Bronchial epithelial cell (primary cell): Measurements from ENCODE around the gene CYP2F1. TPM values are rescaled to one million over a fixed set of nuclear protein-coding genes. Genes with fewer than 3 reads are reported as not detected.
"Not testable (repeated sequence)": the region's sequence is repeated elsewhere in the genome, so short reads cannot be mapped to it uniquely, and the experiment has no call there.

Experiments
- DNase-seq: peaks from one replicate; pipeline ENCODE4 v3.0.0-alpha.2; 2010; ENCODE audit warnings: low read depth
- FAIRE-seq: peaks from 2 replicates; lab custom pipeline; 2011; peaks lifted over from hg19 to GRCh38; lab: Jason Lieb, UNC
- H3K27me3 ChIP-seq: 2 replicates; pipeline ENCODE4 v1.5.1; 2011; ENCODE audit warnings: low read length; ENCODE audit not compliant: control insufficient read depth, insufficient read depth
- H3K36me3 ChIP-seq: 2 replicates; pipeline ENCODE4 v1.5.1; 2011; ENCODE audit warnings: low read length; ENCODE audit not compliant: control insufficient read depth, insufficient read depth
- H3K4me3 ChIP-seq: 2 replicates; pipeline ENCODE4 v1.5.1; 2011; ENCODE audit warnings: mild to moderate bottlenecking, low read depth, low read length, control low read depth
- total RNA-seq: library from RNA; depleted of rRNA; stranded (reverse); fragments of >200 nt; gene quantifications from 2 replicates; pipeline ENCODE4 v1.2.1, GENCODE V29; 2014
- TF ChIP-seq, protein P1 (sequence below): IDR thresholded peaks from 2 replicates; pipeline ENCODE4 v1.5.1; 2011; ENCODE audit warnings: mild to moderate bottlenecking, moderate library complexity, low read length, control low read depth, inconsistent platforms; ENCODE audit not compliant: insufficient read depth, severe bottlenecking

The CYP2F1 gene
- total RNA-seq, 1 donor from 2014 or later, result not detected

DNA sequence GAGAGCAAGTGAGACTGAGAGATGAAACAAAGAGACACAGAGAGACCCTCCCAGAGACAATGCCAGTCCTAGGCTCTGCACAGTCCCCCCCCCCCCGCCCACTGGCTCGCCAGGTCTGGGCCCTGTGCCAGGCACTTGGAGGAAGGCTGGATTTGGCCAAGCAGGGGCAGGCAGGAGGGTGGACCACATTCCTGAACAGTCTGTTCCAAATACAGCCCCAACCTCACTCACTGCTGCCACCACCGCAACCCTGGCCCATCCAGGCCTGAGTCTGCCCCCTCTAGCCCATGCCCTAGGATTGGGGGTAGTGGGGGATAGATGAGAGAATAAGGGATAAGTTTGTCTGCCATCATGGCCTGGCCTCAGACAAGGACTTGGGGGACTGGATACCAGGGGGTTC lies 19.0 kb downstream of the CYP2F1 start:
- DNase-seq, result no peak
- H3K27me3 ChIP-seq, result peaks cover 7% of the 10 kb centered on the region
- FAIRE-seq, result no peak
- no peak overlapping the region for H3K4me3 ChIP-seq
- TF ChIP-seq, protein P1, sequence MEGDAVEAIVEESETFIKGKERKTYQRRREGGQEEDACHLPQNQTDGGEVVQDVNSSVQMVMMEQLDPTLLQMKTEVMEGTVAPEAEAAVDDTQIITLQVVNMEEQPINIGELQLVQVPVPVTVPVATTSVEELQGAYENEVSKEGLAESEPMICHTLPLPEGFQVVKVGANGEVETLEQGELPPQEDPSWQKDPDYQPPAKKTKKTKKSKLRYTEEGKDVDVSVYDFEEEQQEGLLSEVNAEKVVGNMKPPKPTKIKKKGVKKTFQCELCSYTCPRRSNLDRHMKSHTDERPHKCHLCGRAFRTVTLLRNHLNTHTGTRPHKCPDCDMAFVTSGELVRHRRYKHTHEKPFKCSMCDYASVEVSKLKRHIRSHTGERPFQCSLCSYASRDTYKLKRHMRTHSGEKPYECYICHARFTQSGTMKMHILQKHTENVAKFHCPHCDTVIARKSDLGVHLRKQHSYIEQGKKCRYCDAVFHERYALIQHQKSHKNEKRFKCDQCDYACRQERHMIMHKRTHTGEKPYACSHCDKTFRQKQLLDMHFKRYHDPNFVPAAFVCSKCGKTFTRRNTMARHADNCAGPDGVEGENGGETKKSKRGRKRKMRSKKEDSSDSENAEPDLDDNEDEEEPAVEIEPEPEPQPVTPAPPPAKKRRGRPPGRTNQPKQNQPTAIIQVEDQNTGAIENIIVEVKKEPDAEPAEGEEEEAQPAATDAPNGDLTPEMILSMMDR, result no peak
- no peaks in the 10 kb centered on the region for H3K36me3 ChIP-seq

DNA sequence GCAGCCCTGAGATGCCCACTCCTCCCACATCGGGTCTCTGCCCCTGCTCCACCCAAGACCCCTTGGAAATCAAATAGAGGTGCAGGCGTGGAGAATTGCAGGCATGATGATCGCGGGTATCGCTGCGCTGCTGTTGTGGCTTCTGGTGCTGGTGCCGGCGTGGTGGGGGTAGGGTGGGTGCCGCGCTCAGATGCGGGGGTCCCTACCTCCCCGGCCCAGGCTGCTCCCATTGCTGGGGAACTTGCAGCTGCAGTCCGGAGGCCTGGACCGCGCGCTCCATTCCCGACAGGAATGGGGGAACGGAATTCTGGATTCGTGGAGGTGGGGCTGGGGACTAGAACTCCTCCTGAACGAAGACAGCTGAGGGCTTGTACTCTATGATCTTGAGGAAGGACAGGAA lies 20.4 kb downstream of the CYP2F1 start:
- H3K4me3 ChIP-seq, result no peak overlapping the region

DNA sequence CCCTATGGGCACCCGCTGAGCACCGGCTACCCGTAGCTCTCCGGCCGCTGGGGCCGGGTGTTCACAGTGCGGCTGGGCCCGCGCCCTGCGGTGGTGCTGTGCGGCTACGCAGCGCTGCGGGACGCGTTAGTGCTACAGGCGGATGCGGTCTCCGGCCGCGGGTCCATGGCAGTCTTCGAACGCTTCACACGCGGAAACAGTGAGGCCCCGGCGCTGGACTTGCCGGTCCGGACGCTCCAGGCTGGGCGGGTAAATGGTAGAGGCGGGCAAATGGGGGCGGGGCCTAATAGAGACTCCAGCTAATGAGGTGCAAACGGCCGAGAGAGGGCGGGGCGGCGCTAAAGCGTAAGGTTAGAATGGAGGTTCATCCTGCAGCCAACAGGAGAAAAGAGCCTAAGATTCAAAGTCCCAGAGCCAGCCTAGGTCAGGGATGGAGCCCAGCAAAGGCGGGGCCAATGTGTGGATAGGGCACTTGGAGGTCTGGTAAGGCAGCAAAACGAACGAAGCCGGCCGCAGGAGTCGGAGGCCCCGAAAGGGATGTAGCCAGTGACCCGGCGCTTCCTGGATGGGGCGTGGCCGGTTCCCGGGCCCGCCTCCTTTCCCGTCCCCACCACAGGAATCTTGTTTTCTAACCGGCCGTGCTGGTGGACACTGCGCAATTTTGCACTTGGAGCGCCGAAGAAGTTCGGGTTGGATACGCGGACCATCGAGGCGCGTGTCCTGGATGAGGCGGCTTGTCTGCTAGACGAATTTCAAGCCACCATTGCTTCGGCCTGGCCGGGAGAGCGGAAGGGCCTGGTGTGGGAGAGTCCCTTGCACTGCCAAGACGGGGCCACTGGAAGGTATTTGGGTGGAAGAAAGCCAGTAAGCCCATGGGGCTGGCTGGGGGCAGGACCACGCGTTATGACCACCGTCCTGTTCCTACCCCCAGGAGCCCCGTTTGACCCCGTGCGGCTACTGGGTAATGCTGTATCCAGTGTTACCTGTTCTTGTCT lies 21.5 kb downstream of the CYP2F1 start:
- H3K36me3 ChIP-seq, FAIRE-seq, H3K27me3 ChIP-seq: not testable (repeated sequence)
- H3K4me3 ChIP-seq, result peak overlapping the region; percentile 37
- DNase-seq, result peak; percentile 36

More for the DNA sequence above, 20.4 kb downstream of the CYP2F1 start:
- Histone ChIP-seq H3K36me3 (no peaks in the 10 kb centered on the region), H3K27me3 (peaks cover 7% of the 10 kb centered on the region)
- TF ChIP-seq, protein P1, result no peak
- FAIRE-seq (no peak), DNase-seq (no peak)

DNA sequence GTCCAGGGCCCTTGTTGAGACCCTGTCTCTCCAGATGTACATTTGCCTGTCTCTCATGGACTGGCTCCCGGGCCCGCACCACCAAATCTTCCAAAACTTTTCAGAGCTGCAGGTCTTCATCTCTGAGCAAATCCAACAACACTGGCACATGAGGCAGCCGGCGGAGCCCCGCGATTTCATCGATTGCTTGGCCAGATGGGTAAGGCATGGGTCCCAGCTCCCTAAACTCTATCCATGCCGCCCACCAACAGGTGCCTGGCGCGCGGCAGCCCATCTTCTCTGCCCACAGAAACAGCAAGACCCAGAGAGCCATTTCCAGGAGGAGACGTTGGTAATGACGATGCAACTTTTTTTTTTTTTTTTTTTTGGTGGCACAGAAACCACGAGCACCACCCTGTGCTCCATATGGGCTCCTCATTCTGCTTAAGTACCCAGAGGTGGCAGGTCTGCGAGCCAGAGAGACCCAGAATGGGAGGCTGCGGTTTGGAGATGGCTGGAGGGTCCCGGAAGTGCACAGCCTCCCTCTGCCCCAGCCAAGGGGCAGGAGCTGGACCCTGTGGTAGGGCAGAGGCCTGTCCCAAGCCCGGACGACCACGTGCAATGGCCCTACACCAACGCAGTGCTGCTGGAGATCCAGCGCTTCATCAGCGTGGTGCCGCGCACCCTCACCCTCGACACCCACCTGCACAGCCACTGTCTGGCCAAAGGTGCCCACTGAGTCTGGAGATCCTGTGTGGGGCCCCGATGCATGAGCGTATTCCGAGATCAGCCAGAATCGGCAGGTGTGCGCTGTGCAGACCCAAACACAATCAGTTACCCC lies 22.6 kb downstream of the CYP2F1 start:
- TF ChIP-seq, protein P1, result no peak
- peaks cover 7% of the 10 kb centered on the region for H3K27me3 ChIP-seq
- FAIRE-seq (no peak), DNase-seq (no peak)
- H3K4me3 ChIP-seq, result no peak overlapping the region
- no peaks in the 10 kb centered on the region for H3K36me3 ChIP-seq

DNA sequence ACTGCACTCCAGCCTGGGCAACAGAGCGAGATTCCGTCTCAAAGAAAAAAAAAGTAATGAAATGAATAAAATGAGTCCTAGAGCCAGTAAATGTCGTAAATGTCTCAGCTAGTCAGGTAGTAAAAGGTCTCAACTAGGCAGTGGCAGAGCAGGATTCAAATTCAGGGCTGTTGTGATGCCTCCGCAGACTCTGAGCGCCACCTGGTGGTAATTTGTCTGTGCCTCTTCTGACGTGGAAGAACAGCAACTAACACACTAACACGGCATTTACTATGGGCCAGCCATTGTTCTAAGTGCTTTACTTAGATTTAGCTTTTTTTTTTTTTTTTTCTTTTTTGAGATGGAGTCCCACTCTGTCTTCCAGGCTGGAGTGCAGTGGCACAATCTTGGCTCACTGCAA lies 30.2 kb downstream of the CYP2F1 start:
- DNase-seq (peak; percentile 73), FAIRE-seq (no peak)
- TF ChIP-seq, protein P1, result peak; percentile 86
- H3K4me3 ChIP-seq, result no peak overlapping the region
- H3K36me3 ChIP-seq, result no peaks in the 10 kb centered on the region
- no peaks in the 10 kb centered on the region for H3K27me3 ChIP-seq

DNA sequence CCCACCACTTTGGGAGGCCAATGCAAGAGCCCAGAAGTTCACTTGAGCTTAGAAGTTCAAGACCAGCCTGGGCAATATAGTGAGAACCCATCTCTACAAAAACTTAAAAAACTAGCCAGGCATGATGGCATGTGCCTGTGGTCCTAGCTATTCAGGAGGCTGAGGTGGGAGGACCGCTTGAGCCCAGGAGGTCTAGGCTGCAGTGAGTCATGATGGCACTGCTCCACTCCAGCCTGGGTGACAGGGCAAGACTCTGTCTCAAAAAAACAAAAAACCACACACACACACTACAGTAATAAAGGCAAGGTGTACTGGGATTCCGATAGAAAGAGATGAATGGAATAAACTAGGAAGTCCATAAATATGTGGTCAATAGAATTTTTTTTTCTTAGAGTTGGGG lies 35.6 kb downstream of the CYP2F1 start:
- Histone ChIP-seq H3K36me3 (no peaks in the 10 kb centered on the region), H3K4me3 (no peak overlapping the region), H3K27me3 (no peaks in the 10 kb centered on the region)
- FAIRE-seq, result no peak
- no peak for DNase-seq
- TF ChIP-seq, protein P1, result no peak

DNA sequence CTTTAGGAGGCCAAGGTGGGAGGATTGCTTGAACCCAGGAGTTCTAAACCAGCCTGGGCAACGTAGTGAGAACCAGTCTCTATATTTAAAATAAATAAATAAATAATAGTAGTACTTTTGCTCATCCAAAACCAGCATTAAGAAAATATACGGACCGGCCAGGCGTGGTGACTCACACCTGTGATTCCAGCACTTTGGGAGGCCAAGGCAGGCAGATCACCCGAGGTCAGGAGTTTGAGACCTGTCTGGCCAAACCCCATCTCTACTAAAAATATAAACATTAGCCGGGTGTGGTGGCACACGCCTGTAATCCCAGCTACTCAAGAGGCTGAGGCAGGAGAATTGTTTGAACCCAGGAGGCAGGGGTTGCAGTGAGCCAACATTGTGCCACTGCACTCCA lies 36.8 kb downstream of the CYP2F1 start:
- H3K27me3 ChIP-seq, DNase-seq, H3K36me3 ChIP-seq, H3K4me3 ChIP-seq, FAIRE-seq: not testable (repeated sequence)
